Stimulated activated CD4-positive, alpha-beta T cell treated with anti-CD3 and anti-CD28 coated beads, Interleukin-1b, Interleukin-23, amount 100 ng/mL, for 1 hour (primary cell): ENCODE results near the gene CHST13.

Experiments
- DNase-seq, 2 donors: peaks; one replicate each; pipeline ENCODE4 v3.0.0-alpha.2; 2020; ENCODE audit warnings: low read depth in 2 of 2

CHST13 gene

GRCh38 chr3:126540951-126541627 lies 17.1 kb downstream of the CHST13 start:
- no peak for DNase-seq

- no peak for DNase-seq
Measured at GRCh38 chr3:126541628-126542339, 17.8 kb downstream of the CHST13 start.

- DNase-seq = no peak
Measured at GRCh38 chr3:126542340-126543241, 18.6 kb downstream of the CHST13 start.

- DNase-seq = no peak
Measured at GRCh38 chr3:126543457-126544061, 19.6 kb downstream of the CHST13 start.

GRCh38 chr3:126544596-126545281 lies 20.8 kb downstream of the CHST13 start:
- DNase-seq = no peak

GRCh38 chr3:126545544-126545943 lies 21.6 kb downstream of the CHST13 start:
- no peak for DNase-seq

GRCh38 chr3:126546013-126546412 lies 22.1 kb downstream of the CHST13 start:
- no peak for DNase-seq

GRCh38 chr3:126546549-126547239 lies 22.7 kb downstream of the CHST13 start:
- DNase-seq = no peak

- DNase-seq = no peak
Measured at GRCh38 chr3:126547721-126548120, 23.8 kb downstream of the CHST13 start.

GRCh38 chr3:126548556-126549466 lies 24.9 kb downstream of the CHST13 start:
- DNase-seq = no peak

- DNase-seq = no peak
Measured at GRCh38 chr3:126549861-126550487, 26.0 kb downstream of the CHST13 start.

GRCh38 chr3:126550488-126551051 lies 26.6 kb downstream of the CHST13 start:
- DNase-seq = no peak

- DNase-seq = no peak
Measured at GRCh38 chr3:126551121-126551838, 27.3 kb downstream of the CHST13 start.

- DNase-seq = no peak
Measured at GRCh38 chr3:126551839-126552687, 28.1 kb downstream of the CHST13 start.

- DNase-seq = no peak
Measured at GRCh38 chr3:126552688-126553283, 28.8 kb downstream of the CHST13 start.

- no peak for DNase-seq
Measured at GRCh38 chr3:126553284-126554084, 29.5 kb downstream of the CHST13 start.
